Right atrium auricular region (tissue), 2 donors: ENCODE results near the gene DMC1. TPM values are rescaled to one million over a fixed set of nuclear protein-coding genes. Genes with fewer than 3 reads are reported as not detected.
A peak's percentile ranks its signal among the peaks of the same experiment; 100 is the strongest.

ENCODE experiments used
- DNase-seq: peaks from one replicate; pipeline ENCODE4 v3.0.0-alpha.2; 2019; ENCODE audit warnings: low spot score
- H3K27ac ChIP-seq, 2 donors: fragments of 200-600 bp; sonication (generic); 1 replicate in 1 of 2; 2 replicates in 1 of 2; pipeline ENCODE4 v1.5.1; 2016 to 2019
- H3K27me3 ChIP-seq, 2 donors: fragments of 200-600 bp; sonication (generic); one replicate each; pipeline versions ENCODE4 v1.5.1 to v1.6.0; 2017 to 2019
- H3K36me3 ChIP-seq: fragments of 200-600 bp; sonication (generic); one replicate; pipeline ENCODE4 v1.5.1; 2016
- H3K4me1 ChIP-seq, 2 donors: fragments of 200-600 bp; sonication (generic); one replicate each; pipeline versions ENCODE4 v1.5.1 to v1.6.0; 2017 to 2019
- H3K4me3 ChIP-seq, 2 donors: fragments of 200-600 bp; sonication (generic); 1 replicate in 1 of 2; 2 replicates in 1 of 2; pipeline ENCODE4 v1.5.1; 2017 to 2019; ENCODE audit warnings: mild to moderate bottlenecking in 1 of 2, moderate library complexity in 1 of 2
- H3K9me3 ChIP-seq, 2 donors: fragments of 200-600 bp; sonication (generic); one replicate each; pipeline ENCODE4 v1.5.1; 2019
- CTCF ChIP-seq, 2 donors: fragments of 200-600 bp; sonication (generic); IDR thresholded peaks; one replicate each; pipeline ENCODE4 v1.5.1; 2019; ENCODE audit warnings: antibody characterized with exemption in 2 of 2
- total RNA-seq, 2 donors: library from RNA; depleted of rRNA; stranded (reverse); fragments of >200 nt; gene quantifications; one replicate each; pipeline ENCODE4 v1.1.0, GENCODE V29; 2016

Gene DMC1
- total RNA-seq, 2 donors from 2014 or later, result 0.82 to 16.3 TPM

GRCh38 chr22:38510416-38510970 lies 59.5 kb downstream of the DMC1 start:
- Histone ChIP-seq H3K27me3 (no peaks in the 10 kb centered on the region), H3K27ac (no peak overlapping the region), H3K4me3 (no peak overlapping the region), H3K36me3 (no peaks in the 10 kb centered on the region), H3K9me3 (no peaks in the 10 kb centered on the region), H3K4me1 (peaks cover 0 to 5% of the 10 kb centered on the region in 2 donors)
- DNase-seq, result no peak
- TF ChIP-seq CTCF (IDR thresholded peaks at IDR 0.05), result no peak

GRCh38 chr22:38506118-38506962 lies 63.6 kb downstream of the DMC1 start, which contains the start of gene DDX17:
Gene DDX17, minus strand, starts transcription at chr22:38506311.
- Histone ChIP-seq H3K9me3 (no peaks in the 10 kb centered on the region), H3K27ac (peak within 1 kb of the TSS; percentile 100), H3K4me1 (peaks cover 0 to 36% of the 10 kb centered on the region in 2 donors), H3K27me3 (no peaks in the 10 kb centered on the region), H3K4me3 (peak within 1 kb of the TSS; percentile 84 to 93), H3K36me3 (peaks cover 6% of the 10 kb centered on the region)
- peak; percentile 98 for DNase-seq
- no peak for TF ChIP-seq CTCF (IDR thresholded peaks at IDR 0.05)

- H3K36me3 ChIP-seq, result peaks cover 13% of the 10 kb centered on the region
- no peaks in the 10 kb centered on the region for H3K9me3 ChIP-seq
- peak; percentile 67 for DNase-seq
- peak overlapping the region; percentile 100 for H3K27ac ChIP-seq
- H3K27me3 ChIP-seq, result no peaks in the 10 kb centered on the region
- H3K4me1 ChIP-seq, result peaks cover 0 to 41% of the 10 kb centered on the region in 2 donors
- TF ChIP-seq CTCF (IDR thresholded peaks at IDR 0.05), result no peak
- peak overlapping the region; percentile 84 to 93 for H3K4me3 ChIP-seq
Observed at GRCh38 chr22:38505541-38506117, 64.4 kb downstream of the DMC1 start.

GRCh38 chr22:38504731-38505540 lies 65.0 kb downstream of the DMC1 start:
- Histone ChIP-seq H3K4me1 (peaks cover 0 to 41% of the 10 kb centered on the region in 2 donors), H3K36me3 (peaks cover 19% of the 10 kb centered on the region), H3K9me3 (no peaks in the 10 kb centered on the region), H3K27ac (peak overlapping the region; percentile 100), H3K4me3 (peak overlapping the region; percentile 84 to 93), H3K27me3 (no peaks in the 10 kb centered on the region)
- TF ChIP-seq CTCF (IDR thresholded peaks at IDR 0.05), result no peak
- DNase-seq, result no peak

- Histone ChIP-seq H3K4me3 (peak overlapping the region in 1 of 2 donors; percentile 93), H3K36me3 (peaks cover 38% of the 10 kb centered on the region), H3K4me1 (peaks cover 0 to 41% of the 10 kb centered on the region in 2 donors), H3K27ac (peak overlapping the region in 1 of 2 donors; percentile 100), H3K9me3 (no peaks in the 10 kb centered on the region), H3K27me3 (no peaks in the 10 kb centered on the region)
- no peak for DNase-seq
- no peak for TF ChIP-seq CTCF (IDR thresholded peaks at IDR 0.05)
Observed at GRCh38 chr22:38503021-38503420, 67.0 kb downstream of the DMC1 start.
